Measurements from ENCODE around the gene KREMEN2.

KREMEN2 gene

DNA sequence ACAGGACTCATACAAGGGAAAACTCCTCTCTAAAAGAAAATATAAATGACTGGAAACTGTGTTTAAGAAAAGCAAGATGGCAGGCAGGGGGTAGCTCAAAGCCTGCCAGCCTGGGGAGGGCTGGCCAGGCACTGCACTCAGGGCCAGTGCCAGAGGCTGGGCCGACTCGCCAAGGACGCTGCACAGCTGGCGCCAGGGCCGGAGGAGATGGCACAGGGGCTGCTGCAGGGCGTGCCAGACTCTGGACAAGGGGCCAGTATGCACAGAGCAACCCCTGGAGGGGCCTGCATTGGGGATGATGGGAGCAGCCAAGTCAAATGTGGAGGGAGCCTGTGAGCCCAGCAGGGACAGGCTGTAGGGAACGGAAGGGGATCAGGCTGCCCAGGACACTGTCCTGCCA lies 12.1 kb downstream of the KREMEN2 start:
- Mint-ChIP-seq H3K9me3 (no peaks in the 10 kb centered on the region), H3K27me3 (ENCODE audit: low read depth) (no peaks in the 10 kb centered on the region), H3K4me3 (peak overlapping the region in 1 of 3 experiments; percentile 41), H3K4me1 (peaks cover 19% of the 10 kb centered on the region), H3K27ac (no peak overlapping the region), H3K36me3 (ENCODE audit: low read depth) (no peaks in the 10 kb centered on the region)
- TF ChIP-seq CTCF (IDR thresholded peaks at IDR 0.05; ENCODE audit: unreplicated experiment in 3 of 3) = no peak

DNA sequence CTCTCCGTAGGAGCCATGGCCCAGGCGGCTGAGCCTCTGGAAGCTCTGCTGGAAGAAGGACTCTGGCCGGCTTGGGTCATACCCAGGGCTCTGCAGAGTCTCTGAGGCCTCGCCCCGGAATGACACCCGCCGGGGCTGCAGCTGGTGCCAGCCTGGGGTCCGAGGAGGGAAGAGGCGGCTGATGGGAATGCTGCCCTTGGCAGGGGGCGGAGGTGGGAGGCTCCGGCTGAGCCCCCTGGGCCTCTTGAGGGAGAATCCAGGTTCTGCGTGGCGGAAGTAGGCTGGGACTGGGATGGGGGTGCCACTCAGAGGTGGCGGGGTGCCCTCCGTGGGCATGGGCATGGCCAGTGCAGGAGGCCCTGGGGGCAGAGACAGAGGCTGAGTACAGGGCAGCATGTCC lies 12.6 kb downstream of the KREMEN2 start:
- Mint-ChIP-seq H3K9me3 (no peaks in the 10 kb centered on the region), H3K36me3 (ENCODE audit: low read depth) (no peaks in the 10 kb centered on the region), H3K4me3 (peak overlapping the region; percentile 29 to 68 (median 61)), H3K27me3 (ENCODE audit: low read depth) (peaks cover 3% of the 10 kb centered on the region), H3K4me1 (peaks cover 24% of the 10 kb centered on the region), H3K27ac (no peak overlapping the region)
- TF ChIP-seq CTCF (IDR thresholded peaks at IDR 0.05; ENCODE audit: unreplicated experiment in 3 of 3) = no peak

DNA sequence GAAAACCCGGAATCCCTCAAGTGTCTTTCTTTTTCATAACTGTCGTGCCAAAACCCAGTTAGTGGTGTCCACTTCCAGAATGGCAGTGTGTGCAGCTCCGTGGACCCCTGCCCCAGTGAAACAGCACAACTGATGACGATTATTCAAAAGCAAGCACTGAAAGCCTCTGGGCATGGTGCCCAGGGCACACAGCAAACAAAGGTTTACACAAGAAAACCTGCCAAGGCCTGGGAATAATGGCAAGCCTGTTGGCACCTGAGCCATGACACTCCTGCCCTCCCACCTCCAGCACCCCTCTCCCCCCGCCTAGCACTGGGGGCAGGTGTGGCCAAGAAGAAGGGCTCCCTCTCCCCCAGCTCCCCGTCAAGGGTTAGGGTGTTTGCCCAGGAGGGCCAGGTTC lies 13.4 kb downstream of the KREMEN2 start:
- peaks cover 25% of the 10 kb centered on the region for H3K4me1 Mint-ChIP-seq
- H3K4me3 Mint-ChIP-seq = peak overlapping the region in 2 of 3 experiments; percentile 29 to 68
- no peaks in the 10 kb centered on the region for H3K36me3 Mint-ChIP-seq (ENCODE audit: low read depth)
- no peaks in the 10 kb centered on the region for H3K9me3 Mint-ChIP-seq
- no peak for TF ChIP-seq CTCF (IDR thresholded peaks at IDR 0.05; ENCODE audit: unreplicated experiment in 3 of 3)
- no peak overlapping the region for H3K27ac Mint-ChIP-seq
- peaks cover 5% of the 10 kb centered on the region for H3K27me3 Mint-ChIP-seq (ENCODE audit: low read depth)

GRCh38 chr16:2979669-2980226 lies 15.7 kb downstream of the KREMEN2 start:
- Mint-ChIP-seq H3K27ac (no peak overlapping the region), H3K4me1 (peaks cover 22% of the 10 kb centered on the region), H3K9me3 (no peaks in the 10 kb centered on the region), H3K27me3 (ENCODE audit: low read depth) (peaks cover 8% of the 10 kb centered on the region), H3K36me3 (ENCODE audit: low read depth) (no peaks in the 10 kb centered on the region), H3K4me3 (peak overlapping the region; percentile 79 to 86 (median 82))
- TF ChIP-seq CTCF (IDR thresholded peaks at IDR 0.05; ENCODE audit: unreplicated experiment in 3 of 3) = no peak

- H3K9me3 Mint-ChIP-seq = no peaks in the 10 kb centered on the region
- H3K4me1 Mint-ChIP-seq = peaks cover 22% of the 10 kb centered on the region
- H3K36me3 Mint-ChIP-seq (ENCODE audit: low read depth) = no peaks in the 10 kb centered on the region
- peaks cover 8% of the 10 kb centered on the region for H3K27me3 Mint-ChIP-seq (ENCODE audit: low read depth)
- H3K27ac Mint-ChIP-seq = peak within 1 kb of the TSS; percentile 78 to 88 (median 84)
- peak within 1 kb of the TSS; percentile 83 to 93 (median 84) for H3K4me3 Mint-ChIP-seq
- TF ChIP-seq CTCF (IDR thresholded peaks at IDR 0.05; ENCODE audit: unreplicated experiment in 3 of 3) = no peak
These were observed 16.4 kb downstream of the KREMEN2 start, which contains the start of gene PKMYT1 for GRCh38 chr16:2980227-2981176. TSS of gene PKMYT1 (minus strand) at chr16:2980446. CDS start at chr16:2979657, 789 bp downstream.

Measured in nephron (organoid).